COLO668 (cell line): Measurements from ENCODE around the gene ZBTB7C.

ENCODE experiments used
- DNase-seq: peaks from one replicate; lab custom pipeline; 2025; ENCODE audit not compliant: unreplicated experiment; lab: John Stamatoyannopoulos, UW

ZBTB7C gene

GRCh38 chr18:48219037-48219809, 190.0 kb downstream of the ZBTB7C start:
- DNase-seq, result no peak

GRCh38 chr18:48218285-48219022, 190.7 kb downstream of the ZBTB7C start:
- no peak for DNase-seq

GRCh38 chr18:48217258-48218250, 191.6 kb downstream of the ZBTB7C start:
- no peak for DNase-seq

GRCh38 chr18:48216639-48217257, 192.4 kb downstream of the ZBTB7C start:
- DNase-seq, result peak; percentile 86

GRCh38 chr18:48215876-48216638, 193.1 kb downstream of the ZBTB7C start:
- no peak for DNase-seq

- DNase-seq, result no peak
Measured at GRCh38 chr18:48213791-48214190, 195.4 kb downstream of the ZBTB7C start.

GRCh38 chr18:48208432-48209140, 200.6 kb downstream of the ZBTB7C start:
- DNase-seq, result peak; percentile 26

- no peak for DNase-seq
Measured at GRCh38 chr18:48207733-48208132, 201.4 kb downstream of the ZBTB7C start.

- no peak for DNase-seq
Measured at GRCh38 chr18:48206887-48207286, 202.3 kb downstream of the ZBTB7C start.

- DNase-seq, result no peak
Measured at GRCh38 chr18:48203961-48204666, 205.1 kb downstream of the ZBTB7C start.

- DNase-seq, result no peak
Measured at GRCh38 chr18:48203288-48203945, 205.8 kb downstream of the ZBTB7C start.

GRCh38 chr18:48202350-48203260, 206.6 kb downstream of the ZBTB7C start:
- peak; percentile 22 for DNase-seq

GRCh38 chr18:48202006-48202348, 207.2 kb downstream of the ZBTB7C start:
- no peak for DNase-seq

- DNase-seq, result no peak
Measured at GRCh38 chr18:48201337-48202005, 207.7 kb downstream of the ZBTB7C start.

- DNase-seq, result peak; percentile 30
Measured at GRCh38 chr18:48200631-48201336, 208.4 kb downstream of the ZBTB7C start.

- DNase-seq, result no peak
Measured at GRCh38 chr18:48199399-48199798, 209.8 kb downstream of the ZBTB7C start.
